8988T (cell line): ENCODE data around the gene RAPGEF2.
"Not testable (repeated sequence)": the region's sequence is repeated elsewhere in the genome, so short reads cannot be mapped to it uniquely, and the experiment has no call there.

ENCODE experiments used
- DNase-seq: peaks from one replicate; pipeline ENCODE4 v3.0.0; 2011

RAPGEF2 gene

GRCh38 chr4:159141193-159141592 is 38.3 kb downstream of the RAPGEF2 start:
- DNase-seq = no peak

DNA sequence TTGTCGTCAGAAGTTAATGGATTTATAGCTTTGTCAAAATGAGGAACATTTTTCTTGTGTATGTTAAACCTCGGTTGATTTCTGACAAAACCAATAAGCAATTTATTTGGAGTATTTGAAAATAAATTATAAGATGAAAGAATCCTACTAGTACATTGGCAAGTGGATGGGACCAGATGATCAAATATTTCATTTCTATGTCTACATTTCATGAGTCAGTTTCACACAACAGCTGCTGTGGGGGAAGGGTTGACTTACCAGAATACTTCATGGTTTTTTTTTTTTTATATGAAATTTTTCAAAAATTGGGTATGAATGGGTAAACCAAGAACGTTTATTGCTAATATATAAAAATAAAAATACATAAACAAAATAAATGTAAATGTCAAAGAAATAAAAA is 39.4 kb downstream of the RAPGEF2 start:
- no peak for DNase-seq

- no peak for DNase-seq
Observed at GRCh38 chr4:159142681-159143384, 40.0 kb downstream of the RAPGEF2 start.

DNA sequence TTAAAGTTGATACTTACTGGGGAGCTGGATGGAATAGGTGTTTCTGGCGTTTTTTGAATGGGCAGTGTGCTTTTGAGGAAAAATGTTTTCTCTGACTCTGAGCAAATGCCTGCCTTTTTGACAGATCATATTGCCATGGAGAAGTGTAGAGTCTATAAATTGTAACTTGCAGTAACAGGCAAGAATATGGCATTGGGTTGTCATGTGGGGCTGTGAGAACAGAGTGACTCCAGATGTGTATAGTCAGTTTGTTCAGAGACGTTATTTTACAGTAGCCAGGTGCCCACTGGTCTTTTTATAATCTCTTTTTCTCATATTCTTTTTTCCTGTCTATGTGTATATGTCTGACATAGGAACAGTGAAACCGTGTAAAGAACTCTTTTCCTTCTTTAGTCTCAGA is 40.8 kb downstream of the RAPGEF2 start:
- DNase-seq = no peak

GRCh38 chr4:159144112-159144694 is 41.3 kb downstream of the RAPGEF2 start:
- no peak for DNase-seq

DNA sequence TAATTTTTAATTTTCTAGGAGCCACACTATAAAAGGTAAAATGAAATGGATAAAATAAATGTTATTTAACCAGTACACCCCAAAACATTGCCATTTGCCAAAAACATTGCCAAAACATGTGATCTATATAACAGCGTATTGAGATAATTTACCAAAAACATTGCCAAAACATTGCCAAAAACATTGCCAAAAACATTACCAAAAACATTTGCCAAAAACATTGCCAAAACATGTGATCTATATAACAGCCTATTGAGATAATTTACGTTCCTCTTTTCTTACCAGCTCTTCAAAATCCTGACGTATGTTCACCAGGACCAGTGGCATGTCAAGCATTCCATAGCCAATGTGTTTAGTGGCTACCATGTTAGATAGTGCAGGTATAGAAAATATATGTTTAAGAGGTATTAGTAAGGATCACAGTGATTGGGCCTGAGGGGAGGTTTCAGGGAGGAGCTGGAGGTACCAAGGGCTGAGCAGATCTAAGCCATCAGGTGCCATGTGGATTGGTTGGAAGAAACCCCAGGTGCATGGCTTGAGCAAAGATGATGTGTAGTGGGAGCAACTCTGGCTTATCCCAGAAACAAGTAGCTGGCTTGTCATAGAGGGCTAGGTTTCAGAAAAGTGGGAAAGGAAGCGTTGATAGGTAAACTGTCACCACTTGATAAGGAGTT is 42.6 kb downstream of the RAPGEF2 start:
- no peak for DNase-seq

GRCh38 chr4:159145992-159146330 is 43.1 kb downstream of the RAPGEF2 start:
- DNase-seq = no peak

GRCh38 chr4:159146488-159146887 is 43.6 kb downstream of the RAPGEF2 start:
- no peak for DNase-seq

DNA sequence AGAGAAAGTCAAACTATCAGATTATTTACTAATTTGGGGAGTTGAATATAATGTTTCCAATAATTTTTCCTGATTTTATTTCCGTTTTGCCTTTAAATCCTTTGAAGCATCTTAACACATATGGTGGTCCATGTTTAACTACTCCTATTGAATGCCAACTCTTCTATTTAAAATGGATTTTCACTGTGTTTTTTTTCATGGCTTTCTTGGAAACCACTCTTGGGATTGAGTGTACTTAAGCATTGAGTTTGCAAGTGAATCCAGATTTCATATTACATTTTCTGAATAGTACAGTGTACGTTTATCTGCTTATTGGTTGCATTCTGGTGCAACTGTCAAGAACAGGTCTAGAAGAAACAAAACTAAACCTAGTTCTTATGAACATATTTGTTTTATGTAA is 45.6 kb downstream of the RAPGEF2 start:
- DNase-seq = no peak

- no peak for DNase-seq
Observed at GRCh38 chr4:159149666-159150065, 46.8 kb downstream of the RAPGEF2 start.

GRCh38 chr4:159150396-159150795 is 47.5 kb downstream of the RAPGEF2 start:
- DNase-seq = no peak

GRCh38 chr4:159150821-159151390 is 48.0 kb downstream of the RAPGEF2 start:
- no peak for DNase-seq

- DNase-seq = no peak
Observed at GRCh38 chr4:159151689-159152088, 48.8 kb downstream of the RAPGEF2 start.

DNA sequence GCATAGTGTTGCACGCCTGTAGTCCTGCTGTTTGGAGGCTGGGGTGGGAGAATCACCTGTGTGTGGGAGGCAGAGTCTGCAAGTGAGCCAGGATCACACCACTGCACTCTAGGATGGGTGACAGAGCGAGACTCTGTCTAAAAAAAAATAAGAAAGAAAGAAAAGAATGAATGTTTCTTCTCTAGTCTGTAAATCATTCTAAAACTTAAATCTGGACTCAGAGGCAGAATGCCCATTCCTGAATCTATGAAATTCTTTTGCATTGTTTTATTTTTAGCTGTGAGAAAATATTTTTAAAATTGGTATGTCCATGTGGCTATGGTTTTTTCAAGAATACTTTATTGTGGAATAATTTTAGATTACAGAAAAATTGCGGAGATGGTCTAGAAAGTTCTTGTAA is 49.3 kb downstream of the RAPGEF2 start:
- DNase-seq = no peak

- DNase-seq = no peak
Observed at GRCh38 chr4:159153669-159154068, 50.8 kb downstream of the RAPGEF2 start.

GRCh38 chr4:159155119-159155518 is 52.2 kb downstream of the RAPGEF2 start:
- DNase-seq = no peak

DNA sequence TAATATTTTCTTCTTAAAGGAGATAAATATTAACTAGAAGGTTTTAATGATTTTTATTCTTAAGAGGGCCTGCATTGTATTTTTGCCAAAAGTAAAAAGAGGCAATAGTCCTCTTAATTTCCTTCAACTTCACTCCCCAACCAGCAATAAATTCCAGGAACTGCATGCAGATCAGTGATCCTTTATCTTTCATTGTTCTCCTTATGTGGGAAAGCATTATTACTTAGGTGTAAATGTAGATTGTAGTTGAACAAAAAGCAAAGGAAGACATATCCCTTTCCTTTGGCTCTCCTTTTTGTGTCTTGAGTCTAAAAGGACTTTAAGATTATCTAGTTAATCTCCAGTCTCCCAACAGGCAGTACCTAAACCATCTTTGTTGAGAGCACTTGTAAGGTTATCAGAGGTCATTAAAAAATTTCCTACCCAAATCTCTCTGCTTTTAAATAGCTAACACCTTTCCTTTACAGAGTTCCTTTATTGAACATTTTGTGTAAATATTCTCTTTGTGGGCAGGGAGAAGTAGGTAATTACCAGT is 55.3 kb downstream of the RAPGEF2 start:
- DNase-seq = no peak

- no peak for DNase-seq
Observed at GRCh38 chr4:159158985-159159384, 56.1 kb downstream of the RAPGEF2 start.

- DNase-seq = no peak
Observed at GRCh38 chr4:159159611-159160010, 56.7 kb downstream of the RAPGEF2 start.

DNA sequence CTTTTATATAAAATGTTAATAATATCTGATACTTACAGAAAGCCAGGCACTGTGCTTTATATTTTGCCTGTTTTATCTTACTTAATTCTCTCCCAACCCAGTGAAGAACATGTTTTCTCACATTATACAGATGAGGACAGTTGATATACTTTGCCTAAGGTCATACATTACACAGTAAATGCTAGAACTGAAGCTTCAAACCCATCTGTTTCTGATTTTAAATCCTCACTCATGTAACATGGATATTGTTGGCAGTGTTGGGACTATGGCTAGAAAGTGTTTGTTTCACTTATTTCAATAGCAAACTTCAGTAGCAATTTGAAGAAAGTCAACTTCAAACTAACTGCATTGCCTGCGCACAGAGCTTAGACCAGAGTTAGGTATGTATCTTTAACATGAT is 57.4 kb downstream of the RAPGEF2 start:
- no peak for DNase-seq

DNA sequence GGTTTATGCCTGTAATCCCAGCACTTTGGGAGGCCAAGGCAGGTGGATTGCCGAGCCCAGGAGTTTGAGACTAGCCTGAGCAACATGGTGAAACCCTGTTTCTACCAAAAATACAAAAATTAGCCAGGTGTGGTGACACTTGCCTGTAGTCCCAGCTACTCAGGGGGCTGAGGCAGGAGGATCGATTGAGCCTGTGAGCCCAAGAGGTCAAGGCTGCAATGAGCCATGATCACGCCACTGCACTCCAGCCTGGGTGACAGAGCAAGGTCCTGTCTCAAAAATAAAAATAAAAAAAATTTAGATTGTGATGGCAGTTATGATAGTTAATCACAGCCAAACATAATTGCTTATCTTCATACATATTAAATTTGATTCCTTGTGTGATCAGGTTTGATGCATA is 58.6 kb downstream of the RAPGEF2 start:
- DNase-seq = not testable (repeated sequence)

DNA sequence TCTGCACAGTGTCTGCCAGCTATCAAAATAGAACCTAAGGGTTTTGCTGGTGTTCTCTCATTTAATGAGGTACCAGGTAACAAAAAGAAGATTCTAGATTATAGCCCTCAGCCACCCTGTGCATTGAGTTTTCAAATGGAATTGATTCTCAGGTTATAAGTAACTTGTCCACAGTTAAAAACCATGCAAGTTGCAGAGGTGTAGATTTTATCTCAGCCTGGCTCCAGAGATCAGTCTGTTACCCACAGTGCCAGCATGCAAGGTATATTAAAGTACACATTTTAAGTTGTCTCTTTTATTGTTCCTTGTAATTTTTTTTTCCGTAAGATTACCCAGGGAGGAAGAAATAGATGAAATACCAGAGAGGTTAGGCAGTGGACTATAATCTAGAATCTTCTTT is 59.7 kb downstream of the RAPGEF2 start:
- DNase-seq = no peak

DNA sequence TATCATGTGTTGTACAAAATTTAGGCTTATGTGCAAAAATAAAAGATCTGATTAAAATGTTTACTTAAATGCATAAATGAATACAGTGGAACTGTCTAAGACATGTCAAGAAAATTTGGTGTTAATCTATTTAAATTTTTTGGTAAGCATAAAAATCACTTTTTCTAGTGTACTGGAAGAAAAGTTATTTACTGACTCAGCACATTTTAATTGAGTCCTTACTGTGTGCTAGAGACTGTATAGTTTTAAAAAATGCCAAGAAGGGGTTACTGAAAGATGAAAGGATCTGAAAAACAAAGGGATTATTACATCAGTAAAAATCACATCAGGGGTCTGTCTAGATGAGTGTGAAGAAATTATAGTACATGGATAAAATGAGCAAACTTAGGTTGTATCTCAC is 60.6 kb downstream of the RAPGEF2 start:
- DNase-seq = no peak
